ENCODE results near the gene NAT14. TPM values are rescaled to one million over a fixed set of nuclear protein-coding genes. Genes with fewer than 3 reads are reported as not detected.

NAT14 gene
- polyA plus RNA-seq, 1 of the 3 experiments (the other 2 are of a cell fraction): 89.9 TPM

GRCh38 chr19:55502197-55502952, 17.4 kb downstream of the NAT14 start:
- no peak overlapping the region for H3K4me3 ChIP-seq (ENCODE audit: low read depth in 2 of 2, low read length in 1 of 2)
- no peak overlapping the region for H3K4me2 ChIP-seq
- no peaks in the 10 kb centered on the region for H3K9me3 ChIP-seq
- H3K4me1 ChIP-seq (ENCODE audit: control insufficient read depth in 1 of 2, insufficient read depth in 2 of 2, low read depth in 1 of 2, low read length in 1 of 2): peaks cover 0 to 6% of the 10 kb centered on the region in 2 experiments; a peak in 1 of 4 replicates
- H3F3A ChIP-seq (replicated peaks; ENCODE audit: insufficient read depth): peaks cover 7% of the 10 kb centered on the region
- H4K20me1 ChIP-seq (ENCODE audit: insufficient read depth): no peaks in the 10 kb centered on the region
- TF ChIP-seq MXI1 (IDR thresholded peaks at IDR 0.05; ENCODE audit: low read depth, low read length) (no peak), RAD21 (IDR thresholded peaks at IDR 0.05; ENCODE audit: low read length) (no peak), USF2 (IDR thresholded peaks at IDR 0.05; ENCODE audit: borderline replicate concordance, low read depth, low read length) (no peak), POLR2AphosphoS5 (IDR thresholded peaks at IDR 0.05; ENCODE audit: low read depth, low read length) (no peak), FOSL2 (IDR thresholded peaks at IDR 0.05; ENCODE audit: borderline replicate concordance, low read depth) (no peak)
- TF ChIP-seq, protein P1, sequence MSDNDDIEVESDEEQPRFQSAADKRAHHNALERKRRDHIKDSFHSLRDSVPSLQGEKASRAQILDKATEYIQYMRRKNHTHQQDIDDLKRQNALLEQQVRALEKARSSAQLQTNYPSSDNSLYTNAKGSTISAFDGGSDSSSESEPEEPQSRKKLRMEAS (IDR thresholded peaks at IDR 0.05; ENCODE audit: low read depth): no peak
- TF ChIP-seq, protein P2, sequence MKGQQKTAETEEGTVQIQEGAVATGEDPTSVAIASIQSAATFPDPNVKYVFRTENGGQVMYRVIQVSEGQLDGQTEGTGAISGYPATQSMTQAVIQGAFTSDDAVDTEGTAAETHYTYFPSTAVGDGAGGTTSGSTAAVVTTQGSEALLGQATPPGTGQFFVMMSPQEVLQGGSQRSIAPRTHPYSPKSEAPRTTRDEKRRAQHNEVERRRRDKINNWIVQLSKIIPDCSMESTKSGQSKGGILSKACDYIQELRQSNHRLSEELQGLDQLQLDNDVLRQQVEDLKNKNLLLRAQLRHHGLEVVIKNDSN (IDR thresholded peaks at IDR 0.05; ENCODE audit: borderline replicate concordance, low read depth): no peak
- H3K36me3 ChIP-seq (replicated peaks in 1 of 2; ENCODE audit: control insufficient read depth in 1 of 2, insufficient read depth in 2 of 2, low read length in 1 of 2): no peaks in the 10 kb centered on the region
- no peaks in the 10 kb centered on the region for H3K27me3 ChIP-seq (ENCODE audit: insufficient read depth)
- H3K9me2 ChIP-seq: no peaks in the 10 kb centered on the region
- H2AFZ ChIP-seq (ENCODE audit: low read depth): no peak overlapping the region
- WGBS (ENCODE audit: low lambda C conversion rate): 88% methylated on average over 9 of the region's 9 CpGs
- H3K9ac ChIP-seq: no peak overlapping the region
- no peak for DNase-seq
- no peaks in the 10 kb centered on the region for H3K79me2 ChIP-seq (ENCODE audit: insufficient read depth)
- H3K27ac ChIP-seq (ENCODE audit: low read depth in 2 of 2, low read length in 1 of 2): no peak overlapping the region
- POLR2A ChIA-PET: no interaction called here
- CTCF ChIA-PET: interaction anchor here (0.9 to 3.8 kb wide), 6 partner anchors 16 to 361 kb away, joined by 3 to 81 read pairs (median 4); no protein-coding TSS in a partner anchor

DNA sequence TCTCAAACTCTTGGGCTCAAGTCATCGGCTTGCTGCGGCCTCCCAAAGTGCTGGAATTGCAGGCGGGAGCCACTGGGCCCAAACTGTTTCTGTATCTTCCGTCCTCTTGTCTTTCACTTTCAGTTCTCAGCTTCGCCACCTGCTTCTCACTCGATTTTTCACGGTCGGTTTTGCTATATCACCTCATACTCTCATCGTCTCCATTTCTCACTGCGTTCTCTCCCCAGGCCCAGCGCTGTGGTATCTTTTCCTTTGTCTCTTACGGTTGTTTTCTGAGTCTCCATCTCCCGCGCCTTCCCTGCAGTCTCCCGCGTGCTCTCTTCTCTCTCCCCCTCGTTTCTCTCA, 18.1 kb downstream of the NAT14 start:
- H3K9me2 ChIP-seq: no peaks in the 10 kb centered on the region
- no peaks in the 10 kb centered on the region for H3K79me2 ChIP-seq (ENCODE audit: insufficient read depth)
- no peak overlapping the region for H3K4me3 ChIP-seq (ENCODE audit: low read depth in 2 of 2, low read length in 1 of 2)
- no peak for TF ChIP-seq FOXM1 (IDR thresholded peaks at IDR 0.05; ENCODE audit: low read depth)
- TF ChIP-seq JUND (IDR thresholded peaks at IDR 0.05): no peak
- no peak for TF ChIP-seq TAF1 (IDR thresholded peaks at IDR 0.05; ENCODE audit: borderline replicate concordance, low read depth, low read length)
- TF ChIP-seq SIN3A (IDR thresholded peaks at IDR 0.05; ENCODE audit: borderline replicate concordance, low read depth, low read length): no peak
- TF ChIP-seq POLR2AphosphoS5 (IDR thresholded peaks at IDR 0.05; ENCODE audit: low read depth, low read length): no peak
- TF ChIP-seq SMC3 (IDR thresholded peaks at IDR 0.05; ENCODE audit: low read depth, low read length): no peak
- TF ChIP-seq, protein P3, sequence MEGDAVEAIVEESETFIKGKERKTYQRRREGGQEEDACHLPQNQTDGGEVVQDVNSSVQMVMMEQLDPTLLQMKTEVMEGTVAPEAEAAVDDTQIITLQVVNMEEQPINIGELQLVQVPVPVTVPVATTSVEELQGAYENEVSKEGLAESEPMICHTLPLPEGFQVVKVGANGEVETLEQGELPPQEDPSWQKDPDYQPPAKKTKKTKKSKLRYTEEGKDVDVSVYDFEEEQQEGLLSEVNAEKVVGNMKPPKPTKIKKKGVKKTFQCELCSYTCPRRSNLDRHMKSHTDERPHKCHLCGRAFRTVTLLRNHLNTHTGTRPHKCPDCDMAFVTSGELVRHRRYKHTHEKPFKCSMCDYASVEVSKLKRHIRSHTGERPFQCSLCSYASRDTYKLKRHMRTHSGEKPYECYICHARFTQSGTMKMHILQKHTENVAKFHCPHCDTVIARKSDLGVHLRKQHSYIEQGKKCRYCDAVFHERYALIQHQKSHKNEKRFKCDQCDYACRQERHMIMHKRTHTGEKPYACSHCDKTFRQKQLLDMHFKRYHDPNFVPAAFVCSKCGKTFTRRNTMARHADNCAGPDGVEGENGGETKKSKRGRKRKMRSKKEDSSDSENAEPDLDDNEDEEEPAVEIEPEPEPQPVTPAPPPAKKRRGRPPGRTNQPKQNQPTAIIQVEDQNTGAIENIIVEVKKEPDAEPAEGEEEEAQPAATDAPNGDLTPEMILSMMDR (IDR thresholded peaks at IDR 0.05): no peak
- TF ChIP-seq RCOR1 (IDR thresholded peaks at IDR 0.05; ENCODE audit: low read length): no peak
- no peak for TF ChIP-seq GATA2 (CRISPR knock-in tag; IDR thresholded peaks at IDR 0.05)
- no peak for TF ChIP-seq NFIC (IDR thresholded peaks at IDR 0.05; ENCODE audit: borderline replicate concordance)
- no peak for TF ChIP-seq GABPA (IDR thresholded peaks at IDR 0.05; ENCODE audit: low read depth)
- no peak for TF ChIP-seq TEAD4 (IDR thresholded peaks at IDR 0.05; ENCODE audit: borderline replicate concordance, insufficient read depth)
- TF ChIP-seq, protein P1 (IDR thresholded peaks at IDR 0.05; ENCODE audit: low read depth): no peak
- no peak for TF ChIP-seq USF2 (IDR thresholded peaks at IDR 0.05; ENCODE audit: borderline replicate concordance, low read depth, low read length)
- TF ChIP-seq MEF2A (IDR thresholded peaks at IDR 0.05; ENCODE audit: borderline replicate concordance, low read depth): no peak
- no peak for TF ChIP-seq YY1 (IDR thresholded peaks at IDR 0.05; ENCODE audit: low read depth)
- no peak for TF ChIP-seq MXI1 (IDR thresholded peaks at IDR 0.05; ENCODE audit: low read depth, low read length)
- TF ChIP-seq FOSL2 (IDR thresholded peaks at IDR 0.05; ENCODE audit: borderline replicate concordance, low read depth): no peak
- TF ChIP-seq FOXJ3 (CRISPR knock-in tag; IDR thresholded peaks at IDR 0.05): no peak
- peaks cover 5% of the 10 kb centered on the region for H3F3A ChIP-seq (replicated peaks; ENCODE audit: insufficient read depth)
- CTCF ChIA-PET: interaction anchor here (0.7 to 3.8 kb wide), 20 partner anchors 11 to 361 kb away, joined by 3 to 162 read pairs (median 8); partner anchors contain the start of genes NAT14, SSC5D, ZNF628 and ZNF784
- H3K27ac ChIP-seq (ENCODE audit: low read depth in 2 of 2, low read length in 1 of 2): no peak overlapping the region
- peaks cover 0 to 6% of the 10 kb centered on the region in 2 experiments; a peak in 1 of 4 replicates for H3K4me1 ChIP-seq (ENCODE audit: control insufficient read depth in 1 of 2, insufficient read depth in 2 of 2, low read depth in 1 of 2, low read length in 1 of 2)
- H4K20me1 ChIP-seq (ENCODE audit: insufficient read depth): no peaks in the 10 kb centered on the region
- no peaks in the 10 kb centered on the region for H3K27me3 ChIP-seq (ENCODE audit: insufficient read depth)
- 0 out of 2 replicates have a peak overlapping the region, but pooled peaks have one; percentile 70 for H3K4me2 ChIP-seq
- no peaks in the 10 kb centered on the region for H3K36me3 ChIP-seq (replicated peaks in 1 of 2; ENCODE audit: control insufficient read depth in 1 of 2, insufficient read depth in 2 of 2, low read length in 1 of 2)
- 88% methylated on average over 17 of the region's 17 CpGs for WGBS (ENCODE audit: low lambda C conversion rate)
- H3K9me3 ChIP-seq: no peaks in the 10 kb centered on the region
- peak overlapping the region; percentile 75; the same call in 1 of the 2 replicates for H2AFZ ChIP-seq (ENCODE audit: low read depth)
- no peak overlapping the region for H3K9ac ChIP-seq
- DNase-seq: no peak
- POLR2A ChIA-PET: interaction anchor here (1.2 to 1.7 kb wide), 4 partner anchors 18 to 96 kb away, joined by 4 to 12 read pairs (median 9); partner anchors contain the start of genes NAT14, UBE2S and ZNF628

All from SK-N-SH (cell line).